ENCODE measurements around the gene RHOH. TPM values are rescaled to one million over a fixed set of nuclear protein-coding genes. Genes with fewer than 3 reads are reported as not detected.

The RHOH gene
- total RNA-seq, 2 experiments from 2014 or later = 38.2 to 83.2 TPM

GRCh38 chr4:40211224-40212185 is 14.7 kb downstream of the RHOH start:
- H2AFZ ChIP-seq (ENCODE audit: low read length) = no peak overlapping the region
- H3K4me1 ChIP-seq (ENCODE audit: insufficient read depth, low read length, poor library complexity, severe bottlenecking) = peaks cover 85% of the 10 kb centered on the region
- ChIA-PET POLR2A (interaction anchor here (0.5 to 12.1 kb wide), 5 partner anchors 19 to 33 kb away, joined by 3 to 212 read pairs (median 3); partner anchors contain the start of gene RHOH), CTCF (ENCODE audit: unreplicated experiment) (no interaction called here)
- BruUV-seq (replicated peaks) = no TSS peak
- H3K9me3 ChIP-seq (ENCODE audit: low read length) = no peaks in the 10 kb centered on the region
- no peak for DNase-seq (ENCODE audit: low spot score)
- H3K36me3 ChIP-seq (ENCODE audit: insufficient read depth, low read length) = peaks cover 77% of the 10 kb centered on the region
- intact Hi-C loops (cut with micrococcal nuclease; ENCODE audit: unreplicated experiment) = no loop called here
- peak overlapping the region; percentile 3 for H3K4me3 ChIP-seq (ENCODE audit: low read depth, low read length, poor library complexity, severe bottlenecking)
- H3K79me2 ChIP-seq (ENCODE audit: insufficient read depth, low read depth, low read length) = peaks cover 100% of the 10 kb centered on the region
- no peak overlapping the region for H3K27ac ChIP-seq (ENCODE audit: low read depth, low read length, poor library complexity, severe bottlenecking)
- TF ChIP-seq EZH2phosphoT487 (IDR thresholded peaks at IDR 0.05; ENCODE audit: borderline replicate concordance, low read depth, low read length) = no peak
- TF ChIP-seq, protein P1, sequence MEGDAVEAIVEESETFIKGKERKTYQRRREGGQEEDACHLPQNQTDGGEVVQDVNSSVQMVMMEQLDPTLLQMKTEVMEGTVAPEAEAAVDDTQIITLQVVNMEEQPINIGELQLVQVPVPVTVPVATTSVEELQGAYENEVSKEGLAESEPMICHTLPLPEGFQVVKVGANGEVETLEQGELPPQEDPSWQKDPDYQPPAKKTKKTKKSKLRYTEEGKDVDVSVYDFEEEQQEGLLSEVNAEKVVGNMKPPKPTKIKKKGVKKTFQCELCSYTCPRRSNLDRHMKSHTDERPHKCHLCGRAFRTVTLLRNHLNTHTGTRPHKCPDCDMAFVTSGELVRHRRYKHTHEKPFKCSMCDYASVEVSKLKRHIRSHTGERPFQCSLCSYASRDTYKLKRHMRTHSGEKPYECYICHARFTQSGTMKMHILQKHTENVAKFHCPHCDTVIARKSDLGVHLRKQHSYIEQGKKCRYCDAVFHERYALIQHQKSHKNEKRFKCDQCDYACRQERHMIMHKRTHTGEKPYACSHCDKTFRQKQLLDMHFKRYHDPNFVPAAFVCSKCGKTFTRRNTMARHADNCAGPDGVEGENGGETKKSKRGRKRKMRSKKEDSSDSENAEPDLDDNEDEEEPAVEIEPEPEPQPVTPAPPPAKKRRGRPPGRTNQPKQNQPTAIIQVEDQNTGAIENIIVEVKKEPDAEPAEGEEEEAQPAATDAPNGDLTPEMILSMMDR (conservative IDR thresholded peaks at IDR 0.05; ENCODE audit: low read length) = no peak
- H3K4me2 ChIP-seq (ENCODE audit: low read length) = peak overlapping the region; percentile 84
- peaks cover 4% of the 10 kb centered on the region; the same call in 1 of the 2 replicates for H4K20me1 ChIP-seq (ENCODE audit: insufficient read depth, low read length)
- H3K9me2 ChIP-seq (ENCODE audit: insufficient read depth, low read length) = no peaks in the 10 kb centered on the region

- intact Hi-C loops (cut with micrococcal nuclease; ENCODE audit: unreplicated experiment) = no loop called here
- Histone ChIP-seq H3K4me3 (ENCODE audit: low read depth, low read length, poor library complexity, severe bottlenecking) (peak overlapping the region; percentile 4), H3K36me3 (ENCODE audit: insufficient read depth, low read length) (peaks cover 86% of the 10 kb centered on the region), H3K9me3 (ENCODE audit: low read length) (no peaks in the 10 kb centered on the region), H3K9me2 (ENCODE audit: insufficient read depth, low read length) (no peaks in the 10 kb centered on the region), H3K4me2 (ENCODE audit: low read length) (peak overlapping the region; percentile 46), H3K27ac (ENCODE audit: low read depth, low read length, poor library complexity, severe bottlenecking) (peak overlapping the region; percentile 29), H3K79me2 (ENCODE audit: insufficient read depth, low read depth, low read length) (peaks cover 100% of the 10 kb centered on the region), H3K4me1 (ENCODE audit: insufficient read depth, low read length, poor library complexity, severe bottlenecking) (peaks cover 87% of the 10 kb centered on the region), H4K20me1 (ENCODE audit: insufficient read depth, low read length) (peaks cover 9% of the 10 kb centered on the region), H2AFZ (ENCODE audit: low read length) (no peak overlapping the region)
- ChIA-PET CTCF (ENCODE audit: unreplicated experiment) (no interaction called here), POLR2A (interaction anchor here (0.5 to 12.1 kb wide), 3 partner anchors 20 to 222 kb away, joined by 3 to 212 read pairs (median 6); partner anchors contain the start of gene RHOH)
- no peak for DNase-seq (ENCODE audit: low spot score)
- no peak for TF ChIP-seq EZH2phosphoT487 (IDR thresholded peaks at IDR 0.05; ENCODE audit: borderline replicate concordance, low read depth, low read length)
- TF ChIP-seq, protein P1 (conservative IDR thresholded peaks at IDR 0.05; ENCODE audit: low read length) = no peak
- BruUV-seq (replicated peaks) = no TSS peak
These were observed 16.1 kb downstream of the RHOH start for GRCh38 chr4:40212674-40213527.

All from OCI-LY7 (cell line).